ENCODE results near the gene CPNE4.

- TF ChIP-seq, protein P1, sequence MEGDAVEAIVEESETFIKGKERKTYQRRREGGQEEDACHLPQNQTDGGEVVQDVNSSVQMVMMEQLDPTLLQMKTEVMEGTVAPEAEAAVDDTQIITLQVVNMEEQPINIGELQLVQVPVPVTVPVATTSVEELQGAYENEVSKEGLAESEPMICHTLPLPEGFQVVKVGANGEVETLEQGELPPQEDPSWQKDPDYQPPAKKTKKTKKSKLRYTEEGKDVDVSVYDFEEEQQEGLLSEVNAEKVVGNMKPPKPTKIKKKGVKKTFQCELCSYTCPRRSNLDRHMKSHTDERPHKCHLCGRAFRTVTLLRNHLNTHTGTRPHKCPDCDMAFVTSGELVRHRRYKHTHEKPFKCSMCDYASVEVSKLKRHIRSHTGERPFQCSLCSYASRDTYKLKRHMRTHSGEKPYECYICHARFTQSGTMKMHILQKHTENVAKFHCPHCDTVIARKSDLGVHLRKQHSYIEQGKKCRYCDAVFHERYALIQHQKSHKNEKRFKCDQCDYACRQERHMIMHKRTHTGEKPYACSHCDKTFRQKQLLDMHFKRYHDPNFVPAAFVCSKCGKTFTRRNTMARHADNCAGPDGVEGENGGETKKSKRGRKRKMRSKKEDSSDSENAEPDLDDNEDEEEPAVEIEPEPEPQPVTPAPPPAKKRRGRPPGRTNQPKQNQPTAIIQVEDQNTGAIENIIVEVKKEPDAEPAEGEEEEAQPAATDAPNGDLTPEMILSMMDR (conservative IDR thresholded peaks at IDR 0.05; ENCODE audit: low read length) = no peak
- no peak for TF ChIP-seq EZH2phosphoT487 (IDR thresholded peaks at IDR 0.05; ENCODE audit: borderline replicate concordance)
Measured at GRCh38 chr3:131708241-131708640, 326.6 kb downstream of the CPNE4 start.
